ENCODE data around the gene IL18BP. TPM values are rescaled to one million over a fixed set of nuclear protein-coding genes. Genes with fewer than 3 reads are reported as not detected.

The IL18BP gene
- total and polyA plus RNA-seq, 2 donors (not counting 1 experiment from before 2014, with no cell fraction given): 25.9 to 37.3 TPM

DNA sequence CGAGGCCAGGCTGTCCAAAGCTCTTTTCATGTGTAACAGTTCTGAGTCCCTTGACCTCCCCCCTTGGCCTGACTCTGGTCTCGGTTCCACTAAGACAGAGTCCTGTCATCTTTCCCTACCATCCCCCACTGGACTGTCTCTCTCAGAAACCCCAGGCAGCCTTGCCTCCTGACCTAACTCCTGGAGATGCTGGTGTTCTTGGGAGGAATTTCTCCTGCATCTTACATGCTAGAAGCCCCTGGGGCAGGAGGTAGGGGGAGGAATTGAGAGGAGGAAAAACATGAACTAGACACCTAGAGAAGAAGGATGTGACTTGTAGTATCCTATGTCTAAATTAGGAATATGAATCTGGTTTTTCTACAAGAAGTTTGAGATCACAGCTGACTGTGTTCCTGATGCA lies 648 bp upstream of the IL18BP start:
- TF ChIP-seq CTCF (IDR thresholded peaks at IDR 0.05): no peak
- TF ChIP-seq EZH2 (IDR thresholded peaks at IDR 0.05; ENCODE audit: borderline replicate concordance, insufficient read depth, low read depth, low read length, poor library complexity, severe bottlenecking): no peak
- Histone ChIP-seq H3K4me1 (ENCODE audit: control insufficient read depth in 2 of 2, insufficient read depth in 2 of 2, low read length in 2 of 2) (peaks cover 30 to 58% of the 10 kb centered on the region in 2 donors), H3K4me3 (ENCODE audit: control extremely low read depth in 1 of 5, extremely low read depth in 1 of 5, insufficient read depth in 1 of 5, low read depth in 2 of 5, low read length in 4 of 5) (no peak overlapping the region), H4K20me1 (ENCODE audit: control insufficient read depth, insufficient read depth, low read length, poor library complexity, severe bottlenecking) (no peaks in the 10 kb centered on the region), H3K9ac (ENCODE audit: low read length) (peak overlapping the region; percentile 61), H3K36me3 (replicated peaks in 1 of 2; ENCODE audit: control extremely low read depth in 1 of 2, control insufficient read depth in 1 of 2, extremely low read depth in 1 of 2, insufficient read depth in 2 of 2, low read length in 1 of 2) (peaks cover 0 to 25% of the 10 kb centered on the region in 2 experiments), H3K79me2 (ENCODE audit: control insufficient read depth, insufficient read depth, low read length) (peaks cover 15% of the 10 kb centered on the region), H2AFZ (ENCODE audit: insufficient read depth, low read depth, low read length, poor library complexity, severe bottlenecking) (peak overlapping the region; percentile 76), H3K4me2 (replicated peaks; ENCODE audit: low read depth, low read length, poor library complexity, severe bottlenecking) (peak overlapping the region; percentile 72), H3K27me3 (replicated peaks in 1 of 4; ENCODE audit: control extremely low read depth in 1 of 4, control insufficient read depth in 3 of 4, insufficient read depth in 4 of 4, low read length in 3 of 4) (no peaks in the 10 kb centered on the region), H3K27ac (ENCODE audit: low read length in 2 of 2) (peak overlapping the region; percentile 72 to 78), H3K9me3 (ENCODE audit: control extremely low read depth in 1 of 3, control insufficient read depth in 2 of 3, insufficient read depth in 1 of 3, low read length in 2 of 3) (peaks cover 0 to 5% (median 0%) of the 10 kb centered on the region in 3 donors)
- WGBS (ENCODE audit: insufficient coverage): no CpG with 5 or more reads among the region's 2 CpGs
- ChIA-PET CTCF (interaction anchor here (1.1 to 2.8 kb wide), 7 partner anchors 9 to 93 kb away, joined by 3 to 17 read pairs (median 4); no protein-coding TSS in a partner anchor), POLR2A (interaction anchor here (1.0 kb wide), 1 partner anchor 70 kb away, joined by 3 read pairs; the partner anchor contains the start of genes RNF121 and XNDC1N)
- Mint-ChIP-seq H3K4me1 (peaks cover 56% of the 10 kb centered on the region), H3K9me3 (ENCODE audit: insufficient read depth) (no peaks in the 10 kb centered on the region), H3K27ac (peak overlapping the region; percentile 95), H3K4me3 (peak overlapping the region; percentile 88), H3K27me3 (no peaks in the 10 kb centered on the region)
- ATAC-seq (ENCODE audit: low read depth) (no peak), DNase-seq (no peak)
- intact Hi-C loops (cut with micrococcal nuclease): no loop called here

GRCh38 chr11:71999362-71999761 lies 653 bp downstream of the IL18BP start:
- no peaks in the 10 kb centered on the region for H3K9me3 Mint-ChIP-seq (ENCODE audit: insufficient read depth)
- POLR2A ChIA-PET: interaction anchor here (1.0 kb wide), 1 partner anchor 71 kb away, joined by 3 read pairs; the partner anchor contains the start of genes RNF121 and XNDC1N
- CTCF ChIA-PET: interaction anchor here (1.0 to 2.8 kb wide), 8 partner anchors 8 to 92 kb away, joined by 3 to 17 read pairs (median 4); no protein-coding TSS in a partner anchor
- Histone ChIP-seq H3K9me3 (ENCODE audit: control extremely low read depth in 1 of 3, control insufficient read depth in 2 of 3, insufficient read depth in 1 of 3, low read length in 2 of 3) (no peaks in the 10 kb centered on the region), H3K36me3 (replicated peaks in 1 of 2; ENCODE audit: control extremely low read depth in 1 of 2, control insufficient read depth in 1 of 2, extremely low read depth in 1 of 2, insufficient read depth in 2 of 2, low read length in 1 of 2) (peaks cover 0 to 37% of the 10 kb centered on the region in 2 experiments), H3K27ac (ENCODE audit: low read length in 2 of 2) (peak overlapping the region; percentile 72 to 78), H3K4me3 (ENCODE audit: control extremely low read depth in 1 of 5, extremely low read depth in 1 of 5, insufficient read depth in 1 of 5, low read depth in 2 of 5, low read length in 4 of 5) (peak overlapping the region in 4 of 5 experiments; percentile 35 to 62 (median 50)), H3K4me2 (replicated peaks; ENCODE audit: low read depth, low read length, poor library complexity, severe bottlenecking) (peak overlapping the region; percentile 72), H3K9ac (ENCODE audit: low read length) (peak overlapping the region; percentile 61), H3K4me1 (ENCODE audit: control insufficient read depth in 2 of 2, insufficient read depth in 2 of 2, low read length in 2 of 2) (peaks cover 20 to 45% of the 10 kb centered on the region in 2 donors), H3K27me3 (replicated peaks in 1 of 4; ENCODE audit: control extremely low read depth in 1 of 4, control insufficient read depth in 3 of 4, insufficient read depth in 4 of 4, low read length in 3 of 4) (no peaks in the 10 kb centered on the region), H4K20me1 (ENCODE audit: control insufficient read depth, insufficient read depth, low read length, poor library complexity, severe bottlenecking) (no peaks in the 10 kb centered on the region), H2AFZ (ENCODE audit: insufficient read depth, low read depth, low read length, poor library complexity, severe bottlenecking) (peak overlapping the region; percentile 76), H3K79me2 (ENCODE audit: control insufficient read depth, insufficient read depth, low read length) (peaks cover 15% of the 10 kb centered on the region)
- peak overlapping the region; percentile 88 for H3K4me3 Mint-ChIP-seq
- H3K27me3 Mint-ChIP-seq: no peaks in the 10 kb centered on the region
- intact Hi-C loops (cut with micrococcal nuclease): no loop called here
- TF ChIP-seq CTCF (IDR thresholded peaks at IDR 0.05) (no peak), EZH2 (IDR thresholded peaks at IDR 0.05; ENCODE audit: borderline replicate concordance, insufficient read depth, low read depth, low read length, poor library complexity, severe bottlenecking) (no peak)
- no peak for ATAC-seq (ENCODE audit: low read depth)
- no peak for DNase-seq
- H3K27ac Mint-ChIP-seq: peak overlapping the region; percentile 95
- WGBS (ENCODE audit: insufficient coverage): 72% methylated on average over 2 of the region's 2 CpGs
- peaks cover 44% of the 10 kb centered on the region for H3K4me1 Mint-ChIP-seq

Measured in B cell (primary cell).